Measurements from ENCODE around the gene LEMD3.

LEMD3 gene

DNA sequence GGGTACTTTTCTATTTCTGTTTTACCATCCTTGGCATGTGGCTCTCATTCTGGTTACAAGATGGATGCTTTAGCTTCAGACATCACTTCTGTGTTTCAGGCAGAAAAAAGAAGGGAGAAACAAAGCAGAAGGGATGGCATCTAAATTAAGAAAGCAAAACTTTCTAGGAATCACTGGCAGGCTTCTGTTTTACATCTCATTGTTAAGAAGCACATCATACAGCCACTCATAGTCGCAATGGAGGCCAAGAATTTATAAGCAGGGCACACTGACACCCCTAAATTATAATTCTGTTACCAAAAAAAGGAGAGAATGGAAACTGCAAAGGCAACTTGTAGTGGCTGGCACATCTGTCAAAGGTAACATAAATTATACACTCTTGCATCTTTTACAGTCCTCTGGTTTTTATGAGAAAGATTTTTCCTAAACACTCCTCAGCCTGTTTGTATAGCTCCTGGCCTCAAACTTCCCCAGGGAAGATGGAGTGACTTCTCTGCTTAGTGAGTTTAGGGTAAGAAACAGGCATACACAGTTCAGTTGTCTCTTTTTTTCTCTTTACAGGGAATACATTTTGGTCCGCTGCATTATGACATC is 22.0 kb upstream of the LEMD3 start:
- TF ChIP-seq, protein P1, sequence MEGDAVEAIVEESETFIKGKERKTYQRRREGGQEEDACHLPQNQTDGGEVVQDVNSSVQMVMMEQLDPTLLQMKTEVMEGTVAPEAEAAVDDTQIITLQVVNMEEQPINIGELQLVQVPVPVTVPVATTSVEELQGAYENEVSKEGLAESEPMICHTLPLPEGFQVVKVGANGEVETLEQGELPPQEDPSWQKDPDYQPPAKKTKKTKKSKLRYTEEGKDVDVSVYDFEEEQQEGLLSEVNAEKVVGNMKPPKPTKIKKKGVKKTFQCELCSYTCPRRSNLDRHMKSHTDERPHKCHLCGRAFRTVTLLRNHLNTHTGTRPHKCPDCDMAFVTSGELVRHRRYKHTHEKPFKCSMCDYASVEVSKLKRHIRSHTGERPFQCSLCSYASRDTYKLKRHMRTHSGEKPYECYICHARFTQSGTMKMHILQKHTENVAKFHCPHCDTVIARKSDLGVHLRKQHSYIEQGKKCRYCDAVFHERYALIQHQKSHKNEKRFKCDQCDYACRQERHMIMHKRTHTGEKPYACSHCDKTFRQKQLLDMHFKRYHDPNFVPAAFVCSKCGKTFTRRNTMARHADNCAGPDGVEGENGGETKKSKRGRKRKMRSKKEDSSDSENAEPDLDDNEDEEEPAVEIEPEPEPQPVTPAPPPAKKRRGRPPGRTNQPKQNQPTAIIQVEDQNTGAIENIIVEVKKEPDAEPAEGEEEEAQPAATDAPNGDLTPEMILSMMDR (IDR thresholded peaks at IDR 0.05; ENCODE audit: unreplicated experiment in 3 of 3) = no peak
- Mint-ChIP-seq H3K9me3 (no peaks in the 10 kb centered on the region), H3K4me3 (no peak overlapping the region), H3K36me3 (ENCODE audit: low read depth) (no peaks in the 10 kb centered on the region), H3K27ac (no peak overlapping the region), H3K27me3 (ENCODE audit: low read depth) (peaks cover 9% of the 10 kb centered on the region), H3K4me1 (no peaks in the 10 kb centered on the region)

DNA sequence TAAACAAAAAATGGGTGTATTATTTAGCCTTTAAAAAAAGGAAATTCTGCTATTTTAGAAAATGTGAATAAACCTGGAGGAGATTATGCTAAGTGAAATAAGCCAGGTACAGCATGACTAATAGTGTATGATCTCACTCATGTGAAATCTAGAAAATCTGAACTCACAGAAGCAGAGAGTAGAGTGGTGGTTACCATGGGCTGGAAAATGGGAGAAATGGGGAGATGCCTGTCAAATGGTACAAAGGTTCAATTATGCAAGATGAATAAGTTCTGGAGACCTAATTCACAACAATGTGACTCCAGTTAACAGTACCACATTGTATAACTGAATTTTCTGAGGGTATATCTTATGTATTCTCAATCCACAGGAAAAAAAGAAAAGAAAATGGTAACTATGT is 17.4 kb upstream of the LEMD3 start:
- no peaks in the 10 kb centered on the region for H3K36me3 Mint-ChIP-seq (ENCODE audit: low read depth)
- H3K4me3 Mint-ChIP-seq = no peak overlapping the region
- no peak overlapping the region for H3K27ac Mint-ChIP-seq
- no peaks in the 10 kb centered on the region for H3K27me3 Mint-ChIP-seq (ENCODE audit: low read depth)
- TF ChIP-seq, protein P1 (IDR thresholded peaks at IDR 0.05; ENCODE audit: unreplicated experiment in 3 of 3) = no peak
- H3K9me3 Mint-ChIP-seq = no peaks in the 10 kb centered on the region
- H3K4me1 Mint-ChIP-seq = no peaks in the 10 kb centered on the region

DNA sequence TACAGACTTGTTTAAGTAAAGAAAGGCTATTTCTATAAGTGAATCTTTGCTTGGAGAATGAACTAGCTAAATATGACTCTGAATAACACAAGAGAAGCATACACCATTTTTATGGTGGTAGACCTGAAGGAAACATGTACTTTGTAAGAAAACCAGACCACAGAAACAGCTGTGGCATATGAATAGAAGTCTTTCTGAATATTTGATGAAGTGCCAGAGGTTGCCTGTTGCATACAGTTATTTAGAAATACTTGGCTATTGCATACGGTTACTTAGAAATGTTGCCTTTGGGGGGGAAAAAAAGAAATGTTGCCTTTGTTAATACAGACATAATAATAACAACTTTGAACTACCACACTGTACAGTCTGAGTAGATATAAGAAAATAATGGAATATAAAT is 16.8 kb upstream of the LEMD3 start:
- H3K36me3 Mint-ChIP-seq (ENCODE audit: low read depth) = no peaks in the 10 kb centered on the region
- no peak overlapping the region for H3K27ac Mint-ChIP-seq
- no peaks in the 10 kb centered on the region for H3K27me3 Mint-ChIP-seq (ENCODE audit: low read depth)
- H3K9me3 Mint-ChIP-seq = no peaks in the 10 kb centered on the region
- H3K4me1 Mint-ChIP-seq = no peaks in the 10 kb centered on the region
- TF ChIP-seq, protein P1 (IDR thresholded peaks at IDR 0.05; ENCODE audit: unreplicated experiment in 3 of 3) = no peak
- no peak overlapping the region for H3K4me3 Mint-ChIP-seq

DNA sequence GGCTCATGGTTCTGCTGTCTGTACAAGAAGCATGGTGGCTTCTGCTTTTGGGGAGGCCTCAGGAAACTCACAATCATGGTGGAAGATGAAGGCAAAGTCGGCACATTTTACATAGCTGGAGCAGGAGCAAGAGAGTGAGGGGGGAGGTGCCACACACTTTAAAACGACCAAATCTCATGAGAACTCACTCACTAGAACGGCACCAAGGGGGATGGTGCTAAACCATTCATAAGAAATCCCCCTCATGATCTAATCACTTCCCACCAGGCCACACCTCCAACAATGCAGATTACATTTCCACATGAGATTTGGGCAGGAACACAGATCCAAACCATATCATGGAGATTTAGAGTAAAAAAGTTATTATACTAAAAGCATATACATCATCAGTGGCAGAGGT is 13.6 kb upstream of the LEMD3 start:
- Mint-ChIP-seq H3K4me1 (no peaks in the 10 kb centered on the region), H3K9me3 (no peaks in the 10 kb centered on the region), H3K27me3 (ENCODE audit: low read depth) (peaks cover 13% of the 10 kb centered on the region), H3K27ac (no peak overlapping the region), H3K36me3 (ENCODE audit: low read depth) (no peaks in the 10 kb centered on the region), H3K4me3 (no peak overlapping the region)
- TF ChIP-seq, protein P1 (IDR thresholded peaks at IDR 0.05; ENCODE audit: unreplicated experiment in 3 of 3) = no peak

DNA sequence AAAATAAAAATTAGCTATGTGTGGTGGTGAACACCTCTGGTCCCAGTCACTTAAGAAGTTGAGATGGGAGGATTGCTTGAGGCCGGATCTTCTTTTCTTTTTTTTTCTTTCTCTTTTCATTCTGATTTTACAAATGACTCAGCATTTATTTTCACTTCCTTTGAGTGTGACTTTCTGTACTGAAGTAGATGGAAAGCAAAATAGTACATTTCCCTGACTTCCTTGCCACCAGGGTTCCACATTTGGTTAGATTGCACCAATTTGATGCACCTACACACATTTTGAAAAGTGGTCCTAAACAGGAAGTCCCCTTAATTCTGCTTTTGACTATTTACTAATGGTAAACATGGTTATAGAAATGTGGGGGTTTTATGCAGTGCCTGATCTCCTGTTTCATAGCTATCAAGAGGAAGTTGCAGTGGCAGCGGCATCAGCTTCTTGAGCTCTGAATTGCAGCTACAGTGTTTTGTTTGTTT is 13.0 kb upstream of the LEMD3 start:
- H3K27ac Mint-ChIP-seq = no peak overlapping the region
- H3K27me3 Mint-ChIP-seq (ENCODE audit: low read depth) = peaks cover 17% of the 10 kb centered on the region
- no peaks in the 10 kb centered on the region for H3K4me1 Mint-ChIP-seq
- no peak overlapping the region for H3K4me3 Mint-ChIP-seq
- H3K36me3 Mint-ChIP-seq (ENCODE audit: low read depth) = no peaks in the 10 kb centered on the region
- H3K9me3 Mint-ChIP-seq = no peaks in the 10 kb centered on the region
- TF ChIP-seq, protein P1 (IDR thresholded peaks at IDR 0.05; ENCODE audit: unreplicated experiment in 3 of 3) = no peak

DNA sequence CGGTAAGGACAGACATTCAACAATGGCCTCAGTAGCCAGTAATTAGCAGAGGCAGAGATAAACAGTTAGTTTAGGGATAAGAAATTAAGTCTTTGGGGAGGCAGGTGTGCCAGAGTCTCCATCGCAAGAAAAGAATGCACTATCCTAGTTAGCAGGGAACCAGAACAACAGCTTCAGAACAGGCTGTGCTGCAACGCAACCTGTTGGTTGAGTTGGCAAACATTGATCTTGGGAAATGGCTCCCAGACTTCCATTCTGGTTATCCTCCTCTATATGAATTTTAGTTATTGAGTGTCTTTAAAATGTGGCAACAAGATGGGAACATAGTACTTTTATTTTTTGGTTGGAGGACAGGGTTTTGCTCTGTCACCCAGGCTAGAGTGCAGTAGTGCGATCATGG is 12.3 kb upstream of the LEMD3 start:
- Mint-ChIP-seq H3K27ac (no peak overlapping the region), H3K4me3 (no peak overlapping the region), H3K9me3 (no peaks in the 10 kb centered on the region), H3K27me3 (ENCODE audit: low read depth) (peaks cover 20% of the 10 kb centered on the region), H3K4me1 (no peaks in the 10 kb centered on the region), H3K36me3 (ENCODE audit: low read depth) (no peaks in the 10 kb centered on the region)
- TF ChIP-seq, protein P1 (IDR thresholded peaks at IDR 0.05; ENCODE audit: unreplicated experiment in 3 of 3) = no peak
